Measurements from ENCODE around the gene UAP1L1. TPM values are rescaled to one million over a fixed set of nuclear protein-coding genes. Genes with fewer than 3 reads are reported as not detected.

UAP1L1 gene
- total and polyA plus RNA-seq, 12 donors, result 3.4 to 24.3 (median 8.5) TPM

GRCh38 chr9:137070906-137071275, 6.4 kb upstream of the UAP1L1 start:
- Histone ChIP-seq H3K4me1 (peaks cover 7 to 46% (median 16%) of the 10 kb centered on the region in 9 donors), H3K36me3 (no peaks in the 10 kb centered on the region), H3K9me3 (no peaks in the 10 kb centered on the region), H3K27me3 (peaks cover 0 to 15% (median 9%) of the 10 kb centered on the region in 7 donors), H3K4me3 (peak overlapping the region in 9 of 10 donors; percentile 12 to 58 (median 50)), H3K27ac (peak overlapping the region; percentile 59 to 86 (median 82))
- intact Hi-C loops (cut with DNase I), result loop anchor here in 1 of 10 donors (1.0 kb wide), 1 partner anchor 25 kb away; the partner anchor contains the start of gene NPDC1
- DNase-seq (peak; percentile 74 to 81), ATAC-seq (peak; percentile 36 to 78 (median 58))
- WGBS, 2 donors, result 9 to 18% methylated on average over 6 of the region's 6 CpGs
- TF ChIP-seq CTCF (IDR thresholded peaks at IDR 0.05), result peak in 4 of 9 donors; percentile 10 to 42 (median 19)

GRCh38 chr9:137071282-137071681, 6.0 kb upstream of the UAP1L1 start:
- WGBS, 2 donors, result 83 to 89% methylated on average over 2 of the region's 2 CpGs
- Histone ChIP-seq H3K36me3 (no peaks in the 10 kb centered on the region), H3K4me3 (peak overlapping the region in 6 of 10 donors; percentile 44 to 58 (median 52)), H3K9me3 (no peaks in the 10 kb centered on the region), H3K27me3 (peaks cover 0 to 15% (median 9%) of the 10 kb centered on the region in 7 donors), H3K27ac (peak overlapping the region in 9 of 10 donors; percentile 51 to 86 (median 85)), H3K4me1 (peaks cover 7 to 47% (median 16%) of the 10 kb centered on the region in 9 donors)
- DNase-seq, result no peak
- TF ChIP-seq CTCF (IDR thresholded peaks at IDR 0.05), result no peak
- intact Hi-C loops (cut with DNase I), result no loop called here
- ATAC-seq, result peak in 1 of 8 donors; percentile 1

GRCh38 chr9:137073992-137074399, 3.3 kb upstream of the UAP1L1 start:
- DNase-seq (no peak), ATAC-seq (no peak)
- peaks cover 0 to 7% (median 3%) of the 10 kb centered on the region in 9 donors for H3K36me3 ChIP-seq
- H3K27ac ChIP-seq, result peak overlapping the region in 1 of 10 donors; percentile 21
- intact Hi-C loops (cut with DNase I), result no loop called here
- TF ChIP-seq CTCF (IDR thresholded peaks at IDR 0.05), result no peak
- H3K9me3 ChIP-seq, result no peaks in the 10 kb centered on the region
- peaks cover 0 to 7% (median 6%) of the 10 kb centered on the region in 7 donors for H3K27me3 ChIP-seq
- H3K4me1 ChIP-seq, result peaks cover 15 to 57% (median 30%) of the 10 kb centered on the region in 9 donors
- H3K4me3 ChIP-seq, result no peak overlapping the region
- WGBS, 2 donors, result 90 to 91% methylated on average over 8 of the region's 8 CpGs

GRCh38 chr9:137074657-137075274, 2.6 kb upstream of the UAP1L1 start:
- Histone ChIP-seq H3K4me3 (no peak overlapping the region), H3K4me1 (peaks cover 15 to 51% (median 24%) of the 10 kb centered on the region in 9 donors), H3K36me3 (peaks cover 0 to 14% (median 9%) of the 10 kb centered on the region in 9 donors), H3K27me3 (no peaks in the 10 kb centered on the region), H3K27ac (no peak overlapping the region), H3K9me3 (no peaks in the 10 kb centered on the region)
- ATAC-seq (no peak), DNase-seq (no peak)
- WGBS, 2 donors, result 89 to 90% methylated on average over 12 of the region's 12 CpGs
- intact Hi-C loops (cut with DNase I), result no loop called here
- no peak for TF ChIP-seq CTCF (IDR thresholded peaks at IDR 0.05)

All from heart right ventricle (tissue), 16 donors.